ENCODE results near the gene ERP27. TPM values are rescaled to one million over a fixed set of nuclear protein-coding genes. Genes with fewer than 3 reads are reported as not detected.
A peak's percentile ranks its signal among the peaks of the same experiment; 100 is the strongest.

ERP27 gene
- total RNA-seq, 4 donors from 2014 or later, result 0.42 TPM; not detected in 3

DNA sequence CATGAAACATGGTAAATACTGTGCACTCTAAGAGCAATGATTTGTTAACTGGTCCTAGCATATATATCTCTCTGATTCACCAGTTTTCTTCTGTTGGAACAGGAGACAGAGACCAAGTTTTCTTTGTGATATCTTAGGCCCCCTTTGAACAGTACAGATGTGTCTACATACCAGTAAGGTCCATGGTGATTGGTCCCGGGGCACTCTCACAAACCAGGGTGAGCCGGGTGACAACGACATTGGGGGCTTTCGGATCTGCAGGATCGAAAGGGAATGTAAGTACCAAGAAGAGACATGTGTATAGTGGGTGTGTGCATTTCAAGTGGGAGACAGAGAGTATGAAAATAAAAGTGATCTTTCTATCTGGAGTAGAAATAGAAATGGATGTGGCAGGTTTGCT lies 11.3 kb upstream of the ERP27 start:
- H3K9me3 ChIP-seq, result no peaks in the 10 kb centered on the region
- in situ Hi-C loops (cut with MboI; ENCODE audit: low sequenced_read_pairs in 4 of 4), result no loop called here
- no peaks in the 10 kb centered on the region for H3K36me3 ChIP-seq
- no peak for TF ChIP-seq POLR2A (IDR thresholded peaks at IDR 0.05)
- TF ChIP-seq, protein P1, sequence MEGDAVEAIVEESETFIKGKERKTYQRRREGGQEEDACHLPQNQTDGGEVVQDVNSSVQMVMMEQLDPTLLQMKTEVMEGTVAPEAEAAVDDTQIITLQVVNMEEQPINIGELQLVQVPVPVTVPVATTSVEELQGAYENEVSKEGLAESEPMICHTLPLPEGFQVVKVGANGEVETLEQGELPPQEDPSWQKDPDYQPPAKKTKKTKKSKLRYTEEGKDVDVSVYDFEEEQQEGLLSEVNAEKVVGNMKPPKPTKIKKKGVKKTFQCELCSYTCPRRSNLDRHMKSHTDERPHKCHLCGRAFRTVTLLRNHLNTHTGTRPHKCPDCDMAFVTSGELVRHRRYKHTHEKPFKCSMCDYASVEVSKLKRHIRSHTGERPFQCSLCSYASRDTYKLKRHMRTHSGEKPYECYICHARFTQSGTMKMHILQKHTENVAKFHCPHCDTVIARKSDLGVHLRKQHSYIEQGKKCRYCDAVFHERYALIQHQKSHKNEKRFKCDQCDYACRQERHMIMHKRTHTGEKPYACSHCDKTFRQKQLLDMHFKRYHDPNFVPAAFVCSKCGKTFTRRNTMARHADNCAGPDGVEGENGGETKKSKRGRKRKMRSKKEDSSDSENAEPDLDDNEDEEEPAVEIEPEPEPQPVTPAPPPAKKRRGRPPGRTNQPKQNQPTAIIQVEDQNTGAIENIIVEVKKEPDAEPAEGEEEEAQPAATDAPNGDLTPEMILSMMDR (IDR thresholded peaks at IDR 0.05 in 4 of 5, conservative IDR thresholded peaks at IDR 0.05 in 1 of 5), result no peak
- no peak for ATAC-seq
- H3K27me3 ChIP-seq, result no peaks in the 10 kb centered on the region
- intact Hi-C loops (cut with DNase I; ENCODE audit: low total_unique reads), result loop anchor here (5.0 kb wide), 1 partner anchor 47 kb away; no protein-coding TSS in a partner anchor
- H3K27ac ChIP-seq, result peak overlapping the region; percentile 59 to 76 (median 68)
- no peak for DNase-seq
- H3K4me1 ChIP-seq, result peaks cover 7 to 24% of the 10 kb centered on the region in 2 donors
- no peak overlapping the region for H3K4me3 ChIP-seq

DNA sequence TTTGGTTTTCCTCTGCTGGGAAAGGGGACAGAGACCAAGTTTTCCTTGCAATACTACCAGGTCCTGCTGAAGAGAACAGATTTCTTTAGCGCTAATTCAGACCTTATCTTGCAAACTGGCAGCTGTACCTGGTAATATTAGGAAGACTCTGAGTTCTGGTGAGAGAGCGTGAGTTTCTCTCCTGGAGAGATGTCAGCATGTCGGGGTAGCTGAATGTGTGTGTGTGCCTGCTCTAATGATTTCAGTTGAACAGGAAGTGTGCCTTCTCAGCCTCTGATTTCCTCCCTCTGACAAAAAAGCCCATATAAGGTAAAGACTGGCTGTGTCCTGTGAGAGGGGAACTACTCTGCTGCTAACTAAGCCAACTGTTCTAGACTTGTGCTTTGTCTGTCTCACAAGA lies 10.3 kb upstream of the ERP27 start:
- ATAC-seq, result peak; percentile 73 to 86
- Histone ChIP-seq H3K27ac (peak overlapping the region; percentile 59 to 76 (median 68)), H3K9me3 (no peaks in the 10 kb centered on the region), H3K36me3 (no peaks in the 10 kb centered on the region), H3K27me3 (no peaks in the 10 kb centered on the region), H3K4me1 (peaks cover 7 to 19% of the 10 kb centered on the region in 2 donors), H3K4me3 (no peak overlapping the region)
- TF ChIP-seq POLR2A (IDR thresholded peaks at IDR 0.05), result peak; percentile 28 to 43
- TF ChIP-seq, protein P1 (IDR thresholded peaks at IDR 0.05 in 4 of 5, conservative IDR thresholded peaks at IDR 0.05 in 1 of 5), result no peak
- DNase-seq, result peak; percentile 9 to 25
- in situ Hi-C loops (cut with MboI; ENCODE audit: low sequenced_read_pairs in 4 of 4), result no loop called here
- intact Hi-C loops (cut with DNase I; ENCODE audit: low total_unique reads), result no loop called here

DNA sequence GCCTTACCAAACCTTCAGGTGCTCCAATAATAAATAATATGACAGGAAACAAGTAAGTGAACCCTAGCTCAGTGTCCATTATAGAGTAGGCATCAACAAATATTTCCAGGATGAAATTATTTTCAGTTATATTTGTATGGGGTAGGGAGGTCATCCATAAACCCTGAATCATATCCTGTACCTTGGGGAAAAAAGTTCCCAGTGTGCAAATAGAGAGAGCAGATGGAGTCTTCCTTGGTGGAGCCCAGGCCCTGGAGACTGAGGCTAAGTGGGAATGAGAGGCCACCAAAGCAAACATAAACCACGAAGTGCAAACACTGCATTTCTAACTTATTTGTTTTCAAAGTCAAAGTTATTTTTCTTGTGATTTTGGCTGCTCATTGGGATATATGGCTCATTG lies 8.5 kb upstream of the ERP27 start:
- in situ Hi-C loops (cut with MboI; ENCODE audit: low sequenced_read_pairs in 4 of 4) (no loop called here), intact Hi-C loops (cut with DNase I; ENCODE audit: low total_unique reads) (no loop called here)
- ATAC-seq (no peak), DNase-seq (no peak)
- H3K9me3 ChIP-seq, result no peaks in the 10 kb centered on the region
- H3K27me3 ChIP-seq, result no peaks in the 10 kb centered on the region
- no peak overlapping the region for H3K4me3 ChIP-seq
- TF ChIP-seq, protein P1 (IDR thresholded peaks at IDR 0.05 in 4 of 5, conservative IDR thresholded peaks at IDR 0.05 in 1 of 5), result no peak
- no peak for TF ChIP-seq POLR2A (IDR thresholded peaks at IDR 0.05)
- peak overlapping the region; percentile 24 to 76 (median 52) for H3K27ac ChIP-seq
- H3K4me1 ChIP-seq, result peaks cover 7 to 11% of the 10 kb centered on the region in 2 donors
- no peaks in the 10 kb centered on the region for H3K36me3 ChIP-seq

DNA sequence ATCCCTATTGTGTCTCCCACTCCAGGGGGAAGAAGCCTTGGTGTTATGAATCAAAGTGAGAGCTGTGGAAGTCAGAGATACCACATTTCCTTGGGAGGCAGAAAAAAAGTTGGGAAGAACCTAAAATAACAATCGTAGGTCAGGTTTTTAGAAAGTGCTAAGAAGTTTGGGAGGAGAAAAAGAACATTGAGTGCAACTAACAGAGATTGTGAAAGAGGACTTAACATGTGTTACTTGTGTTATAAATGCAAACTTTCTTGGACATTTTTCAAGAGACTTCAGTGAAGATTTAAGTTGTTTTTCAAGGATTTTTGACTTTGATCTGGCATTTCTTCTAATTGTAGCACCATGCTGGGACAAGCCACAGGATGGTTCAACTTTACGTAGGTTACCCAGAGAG lies 7.8 kb upstream of the ERP27 start:
- in situ Hi-C loops (cut with MboI; ENCODE audit: low sequenced_read_pairs in 4 of 4) (no loop called here), intact Hi-C loops (cut with DNase I; ENCODE audit: low total_unique reads) (no loop called here)
- peak overlapping the region; percentile 24 to 76 (median 52) for H3K27ac ChIP-seq
- H3K36me3 ChIP-seq, result no peaks in the 10 kb centered on the region
- H3K27me3 ChIP-seq, result no peaks in the 10 kb centered on the region
- DNase-seq, result no peak
- H3K4me3 ChIP-seq, result no peak overlapping the region
- ATAC-seq, result peak in 1 of 2 donors; percentile 38
- TF ChIP-seq, protein P1 (IDR thresholded peaks at IDR 0.05 in 4 of 5, conservative IDR thresholded peaks at IDR 0.05 in 1 of 5), result no peak
- TF ChIP-seq POLR2A (IDR thresholded peaks at IDR 0.05), result no peak
- H3K9me3 ChIP-seq, result no peaks in the 10 kb centered on the region
- H3K4me1 ChIP-seq, result peaks cover 3 to 11% of the 10 kb centered on the region in 2 donors

Data from gastrocnemius medialis (tissue), 4 donors.